ENCODE results near the gene HERPUD1. TPM values are rescaled to one million over a fixed set of nuclear protein-coding genes. Genes with fewer than 3 reads are reported as not detected.

Gene HERPUD1
- total RNA-seq, 1 experiment from 2014 or later, result 30.8 TPM

- DNase-seq (ENCODE audit: low spot score) (no peak), ATAC-seq (no peak)
- Mint-ChIP-seq H3K4me3 (no peak overlapping the region), H3K36me3 (no peaks in the 10 kb centered on the region), H3K9me3 (peaks cover 4% of the 10 kb centered on the region; the same call in 1 of the 2 replicates), H3K27ac (no peak overlapping the region), H3K27me3 (ENCODE audit: low read depth) (no peaks in the 10 kb centered on the region), H3K4me1 (peaks cover 7% of the 10 kb centered on the region)
- no peak for TF ChIP-seq PRDM15 (CRISPR knock-in tag; IDR thresholded peaks at IDR 0.05)
- no peak for TF ChIP-seq SP1 (CRISPR knock-in tag; conservative IDR thresholded peaks at IDR 0.05)
- no peak for TF ChIP-seq ZNF219 (CRISPR knock-in tag; IDR thresholded peaks at IDR 0.05; ENCODE audit: borderline replicate concordance)
- TF ChIP-seq AR (CRISPR knock-in tag; IDR thresholded peaks at IDR 0.05), result no peak
- TF ChIP-seq HMGXB4 (CRISPR knock-in tag; IDR thresholded peaks at IDR 0.05), result no peak
- ChIA-PET POLR2A (no interaction called here), CTCF (interaction anchor here (0.6 to 3.7 kb wide), 22 partner anchors 11 to 418 kb away, joined by 3 to 71 read pairs (median 5); partner anchors contain the start of genes CPNE2, HERPUD1 and NLRC5)
Measured at GRCh38 chr16:56965149-56966092, 33.5 kb downstream of the HERPUD1 start.

- no peaks in the 10 kb centered on the region for H3K36me3 Mint-ChIP-seq
- no peak overlapping the region for H3K27ac Mint-ChIP-seq
- H3K27me3 Mint-ChIP-seq (ENCODE audit: low read depth), result no peaks in the 10 kb centered on the region
- H3K9me3 Mint-ChIP-seq, result peaks cover 4% of the 10 kb centered on the region; the same call in 1 of the 2 replicates
- POLR2A ChIA-PET, result no interaction called here
- DNase-seq (ENCODE audit: low spot score) (no peak), ATAC-seq (no peak)
- H3K4me1 Mint-ChIP-seq, result peaks cover 7% of the 10 kb centered on the region
- H3K4me3 Mint-ChIP-seq, result no peak overlapping the region
- TF ChIP-seq PRRX2 (CRISPR knock-in tag; IDR thresholded peaks at IDR 0.05) (no peak), CREM (CRISPR knock-in tag; IDR thresholded peaks at IDR 0.05) (no peak), PREB (CRISPR knock-in tag; IDR thresholded peaks at IDR 0.05; ENCODE audit: borderline replicate concordance) (no peak), TP53 (CRISPR knock-in tag; IDR thresholded peaks at IDR 0.05) (no peak), NR1H2 (CRISPR knock-in tag; IDR thresholded peaks at IDR 0.05) (no peak), MYBL2 (CRISPR knock-in tag; IDR thresholded peaks at IDR 0.05) (no peak), TEAD1 (CRISPR knock-in tag; IDR thresholded peaks at IDR 0.05) (no peak), EMX1 (CRISPR knock-in tag; IDR thresholded peaks at IDR 0.05) (no peak), ZNF512 (CRISPR knock-in tag; IDR thresholded peaks at IDR 0.05; ENCODE audit: borderline replicate concordance) (no peak), E2F5 (CRISPR knock-in tag; IDR thresholded peaks at IDR 0.05) (no peak), USF1 (CRISPR knock-in tag; IDR thresholded peaks at IDR 0.05) (no peak), FOXJ3 (CRISPR knock-in tag; IDR thresholded peaks at IDR 0.05; ENCODE audit: borderline replicate concordance) (no peak), ZMAT4 (CRISPR knock-in tag; IDR thresholded peaks at IDR 0.05) (no peak), SMAD3 (CRISPR knock-in tag; IDR thresholded peaks at IDR 0.05; ENCODE audit: borderline replicate concordance) (no peak)
- CTCF ChIA-PET, result interaction anchor here (0.5 to 3.7 kb wide), 12 partner anchors 10 to 179 kb away, joined by 3 to 71 read pairs (median 3); partner anchors contain the start of gene CPNE2
Measured at GRCh38 chr16:56966093-56966475, 34.1 kb downstream of the HERPUD1 start.

Data from WTC11 (cell line).